Neural progenitor cell (in vitro differentiated cells): Measurements from ENCODE around the gene PODNL1.

ENCODE experiments used
- EZH2 ChIP-seq: fragments of 200-600 bp; sonication (generic); IDR thresholded peaks from 2 replicates; pipeline ENCODE4 v1.6.1; 2017; ENCODE audit warnings: antibody characterized with exemption, mild to moderate bottlenecking, moderate library complexity
- EZH2phosphoT487 ChIP-seq: fragments of 200-600 bp; sonication (generic); IDR thresholded peaks from 2 replicates; pipeline ENCODE4 v1.6.1; 2017; ENCODE audit warnings: antibody characterized with exemption
- TF ChIP-seq, protein P1 (sequence below): fragments of 200-600 bp; sonication (generic); IDR thresholded peaks from 2 replicates; pipeline ENCODE4 v1.5.1; 2017; ENCODE audit warnings: antibody characterized with exemption, mild to moderate bottlenecking

DNA sequence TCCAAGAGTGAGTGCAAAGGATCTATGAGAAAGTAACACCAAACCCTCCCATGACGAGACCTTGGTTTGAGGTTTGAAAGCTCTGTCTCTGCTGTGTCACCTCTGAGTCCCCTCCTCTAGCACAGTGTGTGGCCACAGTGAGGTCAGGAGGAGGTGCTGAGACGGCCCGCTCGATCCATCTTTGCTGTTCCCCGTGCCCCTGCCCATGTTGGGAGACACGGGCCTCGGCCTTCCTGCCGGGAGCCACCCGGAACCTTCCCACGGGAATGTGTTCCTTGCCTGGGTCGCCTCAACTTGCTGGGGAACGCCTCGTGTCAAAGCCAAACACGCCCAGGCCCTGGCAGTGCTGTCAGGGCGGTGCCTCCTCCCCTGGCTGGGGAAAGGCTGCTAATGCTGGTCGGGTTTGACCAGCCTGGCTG lies 51.2 kb downstream of the PODNL1 start:
- TF ChIP-seq, protein P1, sequence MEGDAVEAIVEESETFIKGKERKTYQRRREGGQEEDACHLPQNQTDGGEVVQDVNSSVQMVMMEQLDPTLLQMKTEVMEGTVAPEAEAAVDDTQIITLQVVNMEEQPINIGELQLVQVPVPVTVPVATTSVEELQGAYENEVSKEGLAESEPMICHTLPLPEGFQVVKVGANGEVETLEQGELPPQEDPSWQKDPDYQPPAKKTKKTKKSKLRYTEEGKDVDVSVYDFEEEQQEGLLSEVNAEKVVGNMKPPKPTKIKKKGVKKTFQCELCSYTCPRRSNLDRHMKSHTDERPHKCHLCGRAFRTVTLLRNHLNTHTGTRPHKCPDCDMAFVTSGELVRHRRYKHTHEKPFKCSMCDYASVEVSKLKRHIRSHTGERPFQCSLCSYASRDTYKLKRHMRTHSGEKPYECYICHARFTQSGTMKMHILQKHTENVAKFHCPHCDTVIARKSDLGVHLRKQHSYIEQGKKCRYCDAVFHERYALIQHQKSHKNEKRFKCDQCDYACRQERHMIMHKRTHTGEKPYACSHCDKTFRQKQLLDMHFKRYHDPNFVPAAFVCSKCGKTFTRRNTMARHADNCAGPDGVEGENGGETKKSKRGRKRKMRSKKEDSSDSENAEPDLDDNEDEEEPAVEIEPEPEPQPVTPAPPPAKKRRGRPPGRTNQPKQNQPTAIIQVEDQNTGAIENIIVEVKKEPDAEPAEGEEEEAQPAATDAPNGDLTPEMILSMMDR, result no peak
- TF ChIP-seq EZH2 (no peak), EZH2phosphoT487 (no peak)
